GM19324 (cell line): ENCODE measurements around the gene NRDE2.
"Not testable (repeated sequence)": the region's sequence is repeated elsewhere in the genome, so short reads cannot be mapped to it uniquely, and the experiment has no call there.

Experiments
- ATAC-seq: cut with Tn5 transposase; IDR thresholded peaks from one replicate; pipeline ENCODE4 v1.9.1; 2021; ENCODE audit warnings: mild to moderate bottlenecking, moderate library complexity; ENCODE audit not compliant: unreplicated experiment, low FRiP score

NRDE2 gene

DNA sequence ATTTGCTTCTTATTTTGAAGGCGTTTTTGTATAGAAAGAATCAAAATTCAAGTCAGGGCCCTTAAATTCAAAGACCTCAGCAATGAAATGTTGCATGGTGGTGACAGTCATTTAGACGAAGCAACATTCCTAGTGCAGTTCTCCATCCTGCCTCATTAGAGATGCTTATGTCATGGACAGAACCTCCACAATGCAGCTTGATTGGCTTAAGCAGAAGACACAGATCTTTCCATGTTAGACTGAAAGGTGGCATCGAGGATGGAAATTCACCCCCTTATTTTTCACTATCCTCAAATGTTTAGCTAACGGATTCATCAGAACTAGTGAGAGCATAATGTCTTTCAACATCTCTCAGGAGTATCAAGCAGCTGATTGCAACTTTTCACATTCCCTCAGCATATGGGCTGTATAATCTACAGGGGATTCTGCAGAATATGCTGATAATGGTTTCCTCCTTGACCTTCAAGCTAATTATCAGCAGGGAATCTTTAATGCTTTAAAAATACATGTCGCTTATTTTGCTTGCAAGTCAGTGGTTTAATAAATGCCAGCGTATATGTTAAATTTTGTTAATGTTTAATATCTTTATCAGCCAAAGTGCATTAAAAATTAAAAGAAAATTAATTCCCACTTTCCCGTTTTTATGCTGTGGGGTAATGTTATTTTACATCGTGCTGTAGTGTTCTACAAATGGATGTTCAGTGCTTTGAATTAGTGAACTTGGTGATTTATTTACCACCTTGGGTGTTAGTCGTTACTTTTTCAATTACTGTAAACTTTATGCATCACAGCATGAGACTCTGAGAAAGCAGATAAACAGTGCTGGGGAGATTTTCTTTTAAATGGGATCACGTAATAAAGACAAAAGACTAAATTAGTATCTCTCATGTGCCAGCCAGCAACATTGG is 12.8 kb upstream of the NRDE2 start:
- no peak for ATAC-seq

DNA sequence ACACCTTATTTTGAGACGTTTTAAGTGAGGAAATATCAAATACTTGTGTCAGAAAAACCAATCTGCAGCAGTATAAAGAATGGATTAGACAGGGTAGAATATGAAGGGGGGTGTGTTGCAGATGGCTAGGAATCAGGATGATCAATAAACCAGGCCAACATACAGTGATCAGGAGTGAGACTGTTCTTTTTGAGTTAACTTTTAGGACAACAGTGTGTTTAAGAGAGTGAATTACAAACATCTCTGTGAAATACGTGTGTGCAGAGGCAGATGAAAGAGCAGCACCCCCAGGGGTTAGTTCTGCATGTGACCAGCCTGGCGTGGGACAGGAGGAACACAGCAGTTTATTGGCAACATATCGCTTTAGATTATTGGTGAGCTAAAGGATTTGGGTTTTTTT is 10.6 kb upstream of the NRDE2 start:
- no peak for ATAC-seq

GRCh38 chr14:90341784-90342183 is 10.0 kb upstream of the NRDE2 start:
- no peak for ATAC-seq

DNA sequence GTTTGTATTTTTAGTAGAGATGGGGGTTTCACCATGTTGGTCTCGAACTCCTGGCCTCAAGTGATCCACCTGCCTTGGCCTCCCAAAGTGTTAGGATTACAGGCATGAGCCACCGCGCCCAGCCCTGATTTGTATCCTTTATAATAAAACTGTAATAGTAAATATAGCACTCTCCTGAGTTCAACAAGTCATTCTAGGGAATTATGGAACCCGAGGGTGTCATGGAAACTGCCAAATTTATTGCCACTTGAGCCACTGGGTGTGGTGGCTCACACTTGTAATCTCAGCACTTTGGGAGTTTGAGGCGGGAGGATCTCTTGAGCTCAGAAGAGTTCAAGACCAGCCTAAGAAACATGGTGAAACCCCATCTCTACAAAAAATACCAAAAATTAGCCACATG is 9.5 kb upstream of the NRDE2 start:
- not testable (repeated sequence) for ATAC-seq

GRCh38 chr14:90336985-90337384 is 5.2 kb upstream of the NRDE2 start:
- ATAC-seq: no peak

DNA sequence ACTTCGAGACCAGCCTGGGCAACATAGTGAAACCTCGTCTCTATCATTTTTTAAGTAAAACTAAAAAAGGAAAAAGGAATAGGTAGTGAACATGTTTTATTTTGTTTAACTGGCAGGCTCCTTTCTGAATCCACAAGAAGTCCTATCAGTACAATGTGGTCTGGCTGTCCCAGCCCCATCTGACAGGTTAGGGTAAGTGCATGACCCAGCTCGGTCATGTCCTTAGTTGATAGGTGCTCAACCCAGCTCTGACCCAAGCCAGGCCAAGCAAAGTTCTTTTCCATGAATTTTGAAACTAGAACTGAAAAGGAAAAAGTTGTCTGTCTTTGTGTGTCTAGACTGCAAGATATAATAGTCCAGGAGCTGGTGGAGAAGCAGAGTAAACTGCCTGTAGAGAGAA is 4.7 kb upstream of the NRDE2 start:
- no peak for ATAC-seq

DNA sequence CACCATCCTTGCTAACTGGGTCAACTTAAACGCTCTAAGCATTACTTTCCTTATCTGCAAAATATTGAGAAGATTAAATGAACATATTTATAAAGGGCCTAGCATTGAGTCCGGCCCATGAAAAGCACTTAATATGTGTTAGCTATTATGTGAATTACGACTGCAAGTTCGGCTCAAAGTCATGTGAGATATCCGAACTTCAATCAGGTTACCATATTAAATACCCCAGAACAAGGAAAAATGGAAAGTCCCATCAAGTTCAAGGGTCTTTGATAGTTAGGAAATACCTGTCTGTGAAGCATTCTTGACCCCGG is 487 bp upstream of the NRDE2 start:
- no peak for ATAC-seq

DNA sequence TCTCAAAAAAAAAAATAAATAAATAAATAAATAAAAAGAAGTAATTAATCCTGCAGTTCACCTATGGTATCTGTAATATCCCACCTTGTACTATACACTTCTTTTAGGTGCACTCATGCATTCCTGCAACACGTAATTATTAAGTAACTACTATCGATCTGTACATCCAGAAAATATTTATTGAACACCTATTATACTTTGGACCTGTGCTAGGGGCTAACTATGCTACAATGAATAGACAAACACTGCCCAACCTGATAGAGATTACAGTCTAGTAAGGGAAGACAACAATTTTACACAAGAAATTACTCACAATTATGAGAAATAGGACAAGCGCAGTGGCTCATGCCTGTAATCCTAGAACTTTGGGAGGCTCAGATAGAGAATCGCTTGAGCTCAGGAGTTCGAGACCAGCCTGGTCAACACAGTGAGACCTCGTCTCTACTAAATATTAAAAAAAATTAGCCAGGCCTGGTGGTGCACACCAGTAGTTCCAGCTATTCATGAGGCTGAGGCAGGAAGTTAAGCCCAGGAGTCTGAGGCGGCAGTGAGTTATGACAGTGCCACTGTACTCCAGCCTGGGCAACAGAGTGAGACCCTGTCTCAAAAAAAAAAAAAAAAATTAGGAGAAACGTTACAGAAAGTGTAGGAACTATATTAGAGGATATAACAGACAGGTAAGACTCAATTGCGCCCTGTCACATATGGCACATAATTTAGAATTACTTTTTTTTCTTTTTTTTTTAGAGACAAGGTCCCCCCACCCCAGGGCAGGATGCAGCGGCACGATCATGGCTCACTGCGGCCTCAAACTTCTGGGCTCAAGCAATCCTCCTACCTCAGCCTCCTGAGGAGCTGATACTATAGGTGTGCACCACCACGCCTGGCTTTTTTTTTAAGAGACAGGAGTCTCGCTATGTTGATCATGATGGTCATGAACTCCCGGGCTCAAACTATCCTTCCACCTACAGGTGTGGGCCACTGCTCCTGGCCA is 1.2 kb downstream of the NRDE2 start:
- no peak for ATAC-seq

DNA sequence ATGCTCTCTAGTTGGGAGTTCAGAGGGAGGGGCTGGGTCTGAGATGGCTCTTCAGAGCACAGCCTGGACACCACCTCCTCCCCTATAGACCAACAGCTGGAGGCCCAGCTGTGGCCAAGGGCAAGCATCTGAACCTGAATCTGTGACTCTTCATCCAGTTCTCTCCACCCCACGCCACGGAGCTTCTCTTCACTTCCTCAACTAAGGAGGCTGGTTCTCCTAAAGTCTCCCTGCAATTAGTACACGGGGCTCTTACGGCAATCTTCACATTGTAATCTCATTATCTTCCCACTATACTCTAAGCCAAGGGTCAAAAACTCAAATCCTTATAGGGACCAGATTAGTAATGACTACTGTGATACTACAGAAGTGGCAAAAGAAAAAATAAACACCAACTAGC is 9.8 kb downstream of the NRDE2 start:
- no peak for ATAC-seq

- ATAC-seq: no peak
Measured at GRCh38 chr14:90319634-90320541, 11.9 kb downstream of the NRDE2 start.

- ATAC-seq: no peak
Measured at GRCh38 chr14:90319173-90319572, 12.6 kb downstream of the NRDE2 start.

- ATAC-seq: no peak
Measured at GRCh38 chr14:90318016-90318415, 13.7 kb downstream of the NRDE2 start.

- no peak for ATAC-seq
Measured at GRCh38 chr14:90317286-90317685, 14.5 kb downstream of the NRDE2 start.

- ATAC-seq: no peak
Measured at GRCh38 chr14:90308561-90308960, 23.2 kb downstream of the NRDE2 start.

DNA sequence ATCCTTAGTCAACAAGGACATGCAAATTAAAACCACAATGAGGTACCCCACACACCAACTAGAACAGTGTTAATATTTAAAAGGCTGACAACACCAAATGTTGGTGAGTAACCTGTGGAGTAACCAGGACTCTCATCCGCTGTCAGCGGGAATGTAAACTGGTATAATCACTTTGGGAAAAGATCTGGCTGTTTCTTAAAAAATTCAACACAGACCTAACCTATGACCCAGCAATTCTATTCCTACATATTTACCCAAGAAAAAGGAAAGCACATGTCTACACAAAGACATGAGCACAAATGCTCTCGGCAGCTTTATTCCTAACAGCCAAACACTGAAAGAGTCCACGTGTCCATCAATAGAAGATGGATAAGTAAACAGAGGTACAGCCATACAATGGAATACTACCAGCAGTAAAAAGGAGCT is 26.6 kb downstream of the NRDE2 start:
- ATAC-seq: no peak

GRCh38 chr14:90304502-90304901 is 27.2 kb downstream of the NRDE2 start:
- no peak for ATAC-seq

DNA sequence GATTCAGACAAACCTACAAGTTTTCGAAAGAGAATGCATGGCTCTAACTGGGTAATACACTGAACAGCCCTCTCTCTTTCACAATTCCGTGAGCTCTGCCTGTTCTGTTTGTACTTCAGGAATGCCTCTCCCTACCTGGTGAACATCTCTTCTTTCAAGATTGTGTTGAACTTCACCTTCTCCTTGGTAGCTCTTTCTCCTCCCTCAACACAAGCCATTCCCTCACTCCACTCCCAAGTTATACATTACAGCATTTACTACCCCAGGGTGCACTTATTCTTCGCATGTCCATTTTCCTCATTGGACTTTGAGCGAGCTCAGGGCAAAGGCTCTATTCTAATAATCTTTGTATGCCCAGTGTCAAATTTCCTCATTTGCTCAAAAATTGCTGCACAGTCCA is 28.3 kb downstream of the NRDE2 start:
- ATAC-seq: no peak

GRCh38 chr14:90302529-90303303 is 29.0 kb downstream of the NRDE2 start:
- no peak for ATAC-seq

DNA sequence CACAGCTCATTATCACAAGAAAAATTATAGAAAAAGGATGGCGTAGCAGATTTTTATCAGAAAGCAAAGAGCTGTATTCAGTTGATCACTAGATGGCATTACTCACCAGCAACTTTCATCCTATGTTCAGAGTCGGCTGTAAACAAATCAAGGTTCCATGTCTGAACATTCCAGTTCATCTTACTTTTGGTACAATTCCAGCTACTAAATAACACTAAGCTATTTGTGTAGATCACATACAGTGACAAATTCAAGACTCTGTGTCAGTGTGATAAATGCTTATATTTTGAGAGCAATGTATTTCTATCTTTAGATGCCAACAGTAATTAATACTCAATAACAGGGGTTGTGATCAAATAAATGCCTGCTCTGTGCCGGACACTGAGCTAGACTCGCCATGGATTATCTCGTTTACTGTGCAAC is 30.1 kb downstream of the NRDE2 start:
- no peak for ATAC-seq

GRCh38 chr14:90301122-90301521 is 30.6 kb downstream of the NRDE2 start:
- ATAC-seq: no peak
